AG08395 (cell line): ENCODE results near the gene TASL.
"Not testable (repeated sequence)": the region's sequence is repeated elsewhere in the genome, so short reads cannot be mapped to it uniquely, and the experiment has no call there.

ENCODE experiments used
- DNase-seq: peaks from one replicate; pipeline ENCODE4 v3.0.0; 2012; ENCODE audit warnings: mixed read lengths, low spot score

The TASL gene

GRCh38 chrX:30576881-30577280, 685 bp downstream of the TASL start:
- no peak for DNase-seq

DNA sequence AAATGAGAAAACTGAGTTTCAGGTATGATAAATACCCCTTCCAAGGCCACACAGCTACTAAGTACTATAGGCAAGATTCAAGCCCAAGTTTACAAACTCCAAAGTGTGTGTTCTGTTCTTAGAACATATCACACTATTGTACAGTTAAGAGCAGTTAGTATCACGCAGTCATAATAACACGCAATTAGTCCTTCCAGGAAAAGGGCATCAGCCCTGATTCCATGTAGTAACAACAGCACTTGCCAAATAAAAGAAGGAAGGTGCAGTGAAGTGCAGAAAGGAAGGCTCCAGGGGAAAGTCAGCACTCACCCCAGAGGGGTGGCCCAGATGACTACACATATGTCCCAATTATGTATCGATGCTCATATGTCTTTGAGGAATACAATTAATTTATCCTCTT, 4.4 kb downstream of the TASL start:
- DNase-seq: no peak

- DNase-seq: no peak
Observed at GRCh38 chrX:30572678-30573077, 4.9 kb downstream of the TASL start.

GRCh38 chrX:30572004-30572403, 5.6 kb downstream of the TASL start:
- no peak for DNase-seq

DNA sequence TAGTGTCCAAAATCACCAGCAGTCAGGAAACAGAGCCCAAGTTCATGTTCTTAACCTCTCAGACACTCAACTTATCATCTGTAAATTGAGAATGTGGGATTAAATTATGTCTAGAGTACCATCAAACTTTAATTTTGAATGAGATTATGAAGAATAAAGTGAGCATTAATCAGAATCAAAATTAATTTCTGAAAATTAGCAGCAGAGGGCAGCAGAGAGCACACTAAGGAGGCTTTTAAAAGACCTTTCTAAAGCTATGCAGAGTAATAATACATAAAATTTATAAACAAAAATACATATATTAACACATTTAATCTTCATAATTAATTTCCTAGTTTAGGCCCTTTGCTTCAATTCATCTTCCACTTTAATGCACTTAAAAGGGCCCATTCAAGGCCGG, 7.1 kb downstream of the TASL start:
- peak; percentile 29 for DNase-seq

GRCh38 chrX:30568136-30568535, 9.4 kb downstream of the TASL start:
- DNase-seq: peak; percentile 28

DNA sequence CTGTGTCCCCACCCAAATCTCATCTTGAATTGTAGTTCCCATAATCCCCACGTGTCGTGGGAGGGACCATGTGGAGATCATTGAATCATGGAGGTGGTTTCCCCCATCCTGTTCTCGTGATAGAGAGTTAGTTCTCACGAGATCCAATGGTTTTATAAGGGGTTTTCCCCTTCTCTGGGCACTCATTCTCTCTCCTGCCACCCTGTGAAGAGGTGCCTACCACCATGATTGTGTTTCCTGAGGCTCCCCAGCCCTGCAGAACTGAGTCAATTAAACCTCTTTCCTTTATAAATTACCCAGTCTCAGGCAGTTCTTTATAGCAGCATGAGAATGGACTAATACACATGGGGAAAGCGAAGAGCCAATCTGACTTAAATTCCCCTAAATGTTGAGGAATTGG, 14.5 kb downstream of the TASL start:
- not testable (repeated sequence) for DNase-seq

GRCh38 chrX:30561191-30561590, 16.4 kb downstream of the TASL start:
- no peak for DNase-seq

DNA sequence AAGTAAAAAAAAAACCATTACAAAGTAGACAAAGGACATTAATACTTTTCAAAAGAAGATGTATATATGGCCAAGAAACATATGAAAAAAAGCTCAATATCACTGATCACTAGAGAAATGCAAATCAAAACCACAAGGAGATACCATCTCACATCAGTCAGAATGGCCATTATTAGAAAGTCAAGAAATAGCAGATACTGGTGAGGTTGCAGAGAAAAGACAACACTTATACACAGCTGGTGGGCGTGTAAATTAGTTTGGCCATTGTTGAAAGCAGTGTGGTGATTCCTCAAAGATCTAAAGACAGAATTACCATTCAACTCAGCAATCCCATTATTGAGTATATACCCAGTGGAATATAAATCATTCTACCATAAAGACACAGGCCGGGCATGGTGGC, 39.3 kb downstream of the TASL start:
- DNase-seq: no peak

DNA sequence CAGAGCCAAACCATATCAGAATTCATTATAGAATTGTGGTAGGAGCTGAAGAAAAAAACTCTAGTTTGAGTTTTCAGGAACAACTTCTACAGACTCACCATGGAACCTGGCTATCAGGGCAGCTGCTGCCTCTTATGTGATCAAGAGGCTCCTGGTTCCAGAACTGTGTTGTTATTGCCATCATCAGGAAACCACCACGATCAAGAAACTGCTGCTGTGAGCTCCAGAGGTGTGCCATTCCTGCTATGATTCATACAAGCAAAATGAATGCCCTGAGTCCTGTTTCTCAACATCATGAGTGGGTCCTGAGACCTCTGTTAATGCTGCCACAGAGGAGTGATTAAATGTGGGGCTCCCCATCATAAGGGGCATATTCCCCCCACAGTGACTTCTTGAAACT, 43.7 kb downstream of the TASL start:
- no peak for DNase-seq

- no peak for DNase-seq
Observed at GRCh38 chrX:30533266-30533665, 44.3 kb downstream of the TASL start.

DNA sequence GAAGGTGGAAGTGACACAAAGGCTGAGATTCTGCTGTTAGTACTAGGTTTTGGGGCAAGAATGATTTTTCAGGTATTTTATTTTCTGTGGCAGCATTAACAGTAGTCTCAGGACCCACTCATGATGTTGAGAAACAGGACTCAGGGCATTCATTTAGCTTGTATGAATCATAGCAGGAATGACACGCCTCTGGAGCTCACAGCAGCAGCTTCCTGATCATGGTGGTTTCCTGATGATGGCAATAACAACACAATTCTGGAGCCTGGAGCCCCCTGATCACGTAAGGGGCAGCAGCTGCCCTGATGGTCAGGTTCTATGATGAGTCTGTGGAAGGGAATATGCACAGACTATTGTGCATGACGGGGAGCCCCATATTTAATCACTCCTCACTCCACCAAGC, 47.0 kb downstream of the TASL start:
- DNase-seq: peak; percentile 13

- no peak for DNase-seq
Observed at GRCh38 chrX:30525732-30526131, 51.8 kb downstream of the TASL start.

- peak; percentile 37 for DNase-seq
Observed at GRCh38 chrX:30521440-30522182, 56.0 kb downstream of the TASL start.

GRCh38 chrX:30513284-30513683, 64.3 kb downstream of the TASL start:
- DNase-seq: no peak
